22Rv1 (cell line): ENCODE measurements around the gene CCSER1.

Experiments used
- H3K27ac ChIP-seq: fragments of 450-650 bp; 2 replicates; pipeline ENCODE4 v1.5.1; 2017
- CTCF ChIP-seq: fragments of 450-650 bp; IDR thresholded peaks from 2 replicates; pipeline ENCODE4 v1.5.1; 2017; ENCODE audit warnings: mild to moderate bottlenecking
- ZFX ChIP-seq: fragments of 450-650 bp; IDR thresholded peaks from 2 replicates; pipeline ENCODE4 v1.6.1; 2017; ENCODE audit warnings: antibody characterized with exemption, borderline replicate concordance

The CCSER1 gene

DNA sequence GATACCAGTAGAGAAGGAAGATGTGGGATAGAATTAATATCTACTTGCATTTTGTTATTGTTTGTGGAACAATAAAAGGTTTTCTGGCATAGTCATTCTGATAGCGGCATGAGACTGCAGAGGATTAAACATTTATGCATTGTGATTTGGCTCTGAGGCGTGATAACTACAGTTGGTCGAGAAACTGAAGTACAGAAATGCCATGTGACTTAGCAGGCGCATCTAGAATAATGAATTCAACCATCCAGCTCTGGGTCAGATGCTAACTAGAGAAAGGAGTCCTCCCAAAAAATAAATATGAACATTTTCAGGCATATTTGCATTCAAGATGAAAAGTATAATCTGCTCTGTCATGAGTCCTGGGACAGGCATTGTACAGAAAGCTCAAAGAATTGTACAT is 62.8 kb downstream of the CCSER1 start:
- TF ChIP-seq ZFX: no peak
- no peak for TF ChIP-seq CTCF
- H3K27ac ChIP-seq: no peak overlapping the region

DNA sequence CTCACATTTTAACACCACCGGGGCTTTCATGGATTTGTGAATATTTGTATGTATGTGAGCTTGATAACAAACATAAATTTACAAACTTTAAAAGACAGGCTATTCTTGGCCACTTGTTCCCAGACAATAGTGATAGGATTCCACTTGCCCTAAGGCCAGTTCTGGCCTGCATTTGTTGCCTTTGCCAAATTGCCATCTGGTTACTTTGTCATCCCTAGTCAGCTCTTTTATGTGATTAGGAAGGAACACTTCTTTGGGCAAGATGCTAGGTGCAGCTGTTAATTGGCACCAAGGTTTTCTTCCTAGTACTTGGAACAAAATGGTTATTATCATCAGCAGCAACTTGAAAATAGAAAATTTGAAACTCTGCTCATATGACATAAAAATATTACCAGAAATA is 63.3 kb downstream of the CCSER1 start:
- TF ChIP-seq ZFX: no peak
- no peak for TF ChIP-seq CTCF
- no peak overlapping the region for H3K27ac ChIP-seq

DNA sequence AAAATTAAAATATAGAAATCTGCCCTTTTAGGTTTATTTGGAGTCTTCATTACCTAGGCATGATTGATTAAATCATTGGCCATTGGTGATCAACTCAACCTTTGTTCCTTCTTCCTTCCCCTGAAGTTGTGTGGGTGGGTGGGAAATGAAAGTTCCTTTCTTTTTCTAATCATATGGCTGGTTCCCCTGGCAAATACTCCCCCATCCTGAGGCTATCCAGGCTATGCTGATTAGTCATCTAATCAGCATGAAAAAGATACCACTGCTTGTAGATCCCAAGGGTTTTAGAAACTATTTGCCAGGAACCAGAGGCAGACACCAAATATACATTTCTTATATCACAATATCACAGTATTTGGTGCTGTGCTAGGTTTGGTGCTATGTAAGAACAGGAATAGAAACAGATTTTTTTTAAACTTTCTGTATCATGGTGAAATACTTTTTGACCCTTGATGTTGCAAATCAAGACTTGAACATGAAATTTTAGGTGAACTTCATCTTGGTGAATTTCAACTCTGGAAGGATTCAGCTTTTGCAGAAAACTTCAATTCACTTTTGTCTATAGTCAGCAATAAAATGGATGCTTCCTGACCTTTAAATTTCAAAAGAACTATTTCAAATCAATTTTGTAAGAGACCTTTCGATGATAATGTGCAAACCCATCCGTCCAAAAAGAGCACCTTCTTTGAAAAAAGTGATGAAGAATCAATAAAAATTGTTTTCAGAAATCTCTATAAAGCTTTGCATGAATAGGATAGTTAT is 71.1 kb downstream of the CCSER1 start:
- TF ChIP-seq CTCF (no peak), ZFX (no peak)
- no peak overlapping the region for H3K27ac ChIP-seq

- H3K27ac ChIP-seq: no peak overlapping the region
- TF ChIP-seq ZFX: no peak
- TF ChIP-seq CTCF: no peak
These were observed 80.8 kb downstream of the CCSER1 start for GRCh38 chr4:90207887-90208454.

DNA sequence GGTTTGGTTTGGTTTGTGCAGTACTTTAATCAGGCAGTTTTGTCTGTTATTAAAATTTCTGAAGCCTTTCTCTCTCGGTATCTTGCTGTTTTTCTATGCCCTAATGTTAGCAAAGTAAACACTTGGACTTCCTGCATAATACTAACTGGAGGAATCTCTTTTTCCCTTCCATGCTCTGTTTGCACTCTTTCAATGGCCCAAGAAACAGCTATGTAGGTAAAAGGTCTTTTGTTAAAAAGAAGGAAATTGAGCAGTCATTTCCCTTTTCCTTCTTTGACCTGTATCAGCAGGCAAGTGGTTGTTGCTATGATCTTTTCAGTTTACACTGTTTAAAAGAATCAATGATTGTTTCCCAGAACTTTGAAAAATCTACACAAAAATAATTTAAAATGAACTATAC is 82.7 kb downstream of the CCSER1 start:
- TF ChIP-seq ZFX (no peak), CTCF (no peak)
- no peak overlapping the region for H3K27ac ChIP-seq

- no peak overlapping the region for H3K27ac ChIP-seq
- TF ChIP-seq CTCF: no peak
- TF ChIP-seq ZFX: no peak
These were observed 84.0 kb downstream of the CCSER1 start for GRCh38 chr4:90211174-90211573.

GRCh38 chr4:90215286-90215685 is 88.1 kb downstream of the CCSER1 start:
- no peak overlapping the region for H3K27ac ChIP-seq
- no peak for TF ChIP-seq CTCF
- TF ChIP-seq ZFX: no peak
